Activated gamma-delta T cell treated with anti-CD3 and anti-CD28 coated beads, Interleukin-2, amount 50 U/mL, for 16 hours (primary cell): ENCODE data around the gene SLC48A1.
A peak's percentile ranks its signal among the peaks of the same experiment; 100 is the strongest.

Source experiments
- DNase-seq: peaks from one replicate; pipeline ENCODE4 v3.0.0-alpha.2; 2020; ENCODE audit warnings: low read depth

Gene SLC48A1

DNA sequence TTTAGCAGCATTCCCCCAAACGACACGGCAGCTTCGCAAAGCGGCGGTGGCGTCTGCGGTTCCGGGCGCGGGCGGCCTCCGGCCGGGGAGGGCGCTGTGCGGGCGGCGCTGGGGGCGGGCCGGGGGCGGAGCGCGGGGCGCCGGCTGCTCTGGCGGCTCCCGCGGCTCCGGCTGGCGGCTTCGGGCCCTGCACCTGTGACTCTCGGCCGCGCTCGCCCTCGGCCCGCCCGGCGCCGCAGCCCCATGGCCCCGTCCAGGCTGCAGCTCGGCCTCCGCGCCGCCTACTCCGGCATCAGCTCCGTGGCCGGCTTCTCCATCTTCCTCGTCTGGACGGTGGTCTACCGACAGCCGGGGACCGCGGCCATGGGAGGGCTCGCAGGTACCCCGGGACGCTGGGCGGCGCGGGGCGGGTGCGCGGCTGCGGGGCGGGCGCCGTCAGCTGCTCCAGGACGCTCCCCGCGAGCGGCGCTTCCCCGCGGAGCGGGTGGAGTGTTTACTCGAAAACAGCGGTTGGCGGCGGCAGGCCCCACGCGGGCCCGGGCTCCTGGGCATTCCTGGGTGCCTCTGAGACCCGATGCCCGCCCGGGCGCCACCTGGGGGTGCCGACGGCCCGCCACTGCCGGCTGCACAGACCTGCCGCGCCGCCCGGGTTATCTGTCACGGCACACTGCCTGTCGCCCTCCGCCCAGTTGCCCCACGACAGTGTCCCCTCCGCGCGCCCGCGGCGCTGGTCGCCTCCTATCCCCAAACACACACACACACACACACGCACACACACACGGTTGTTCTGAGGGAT lies at the start of gene SLC48A1:
SLC48A1 (plus strand) TSS at position 177 of the 796 bp plus-strand sequence; CDS start at position 244, 67 bp downstream.
- DNase-seq: peak; percentile 46

DNA sequence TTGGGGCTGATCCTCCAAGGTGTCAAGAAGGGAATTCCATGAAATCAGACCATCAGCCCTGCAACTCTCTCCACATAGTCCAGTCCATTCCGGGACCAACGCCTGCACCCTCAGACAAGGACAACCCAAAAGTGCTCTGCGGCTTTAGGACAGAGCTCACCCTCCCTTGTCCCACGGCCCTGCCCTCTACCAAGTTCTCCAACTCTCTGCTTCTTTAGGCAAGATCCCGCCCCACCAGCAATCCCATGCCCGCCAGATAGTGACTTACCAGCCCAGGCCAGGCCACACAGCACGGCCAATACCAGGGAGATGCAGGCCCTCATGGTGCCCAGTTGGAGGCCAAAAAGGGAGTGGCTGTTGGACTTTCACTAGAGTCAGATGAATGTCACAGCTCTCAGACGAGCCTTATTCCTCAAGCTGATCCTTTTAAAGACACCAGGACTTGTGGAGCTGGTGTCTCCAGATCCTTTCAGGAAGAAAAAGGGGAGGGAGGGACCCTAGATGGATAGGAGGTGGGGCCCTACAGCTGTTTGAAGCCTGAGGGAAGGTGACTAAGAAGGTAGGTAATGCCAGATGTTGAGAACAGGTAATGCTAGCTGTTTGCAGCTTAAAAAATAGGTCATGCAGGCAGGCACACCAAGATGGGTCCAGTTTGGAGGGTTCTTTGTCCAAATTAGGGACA lies 47.8 kb upstream of the SLC48A1 start, which contains the start of gene ENDOU:
ENDOU (minus strand) TSS at position 400 of the 682 bp plus-strand sequence; CDS start at position 323, 77 bp downstream.
- DNase-seq: no peak

DNA sequence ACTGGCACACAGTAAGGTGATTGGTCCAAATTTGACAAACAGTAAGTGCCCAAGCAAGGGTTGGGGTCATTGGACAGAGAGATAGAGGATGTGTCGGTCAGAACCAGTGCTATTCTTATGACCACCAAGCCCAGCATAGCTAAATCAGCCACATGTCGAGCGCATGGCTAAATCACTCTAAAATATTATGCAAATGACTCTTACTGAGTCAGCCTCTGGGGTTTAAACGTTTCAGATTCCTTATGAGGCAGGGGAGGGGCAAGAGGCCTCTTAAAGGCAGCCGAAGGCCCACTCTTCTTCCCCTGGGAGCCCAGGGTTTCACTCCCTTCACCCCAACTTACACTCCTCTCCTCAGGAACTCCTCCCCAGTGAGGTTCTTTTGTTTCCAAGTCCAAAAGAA lies 47.1 kb upstream of the SLC48A1 start:
- no peak for DNase-seq

DNA sequence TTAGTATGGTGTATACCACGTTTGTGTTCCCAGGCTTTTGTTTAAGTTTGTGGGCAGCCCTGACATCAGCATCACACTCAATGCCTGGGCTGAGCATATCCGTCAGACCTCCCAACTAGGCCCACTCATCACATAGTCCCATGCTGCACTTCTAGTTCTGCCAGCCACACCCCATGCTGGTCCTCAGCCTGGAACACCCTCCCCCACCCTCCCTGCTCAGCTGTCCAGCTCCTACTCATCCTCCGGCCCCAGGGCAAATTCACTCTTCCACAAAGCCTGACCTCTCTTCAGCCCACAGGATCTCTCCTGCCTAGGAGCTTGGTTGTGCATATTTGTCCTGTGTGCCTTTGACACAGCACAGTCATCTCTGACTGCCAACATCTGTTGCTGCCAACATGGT lies 43.8 kb upstream of the SLC48A1 start:
- DNase-seq: no peak

DNA sequence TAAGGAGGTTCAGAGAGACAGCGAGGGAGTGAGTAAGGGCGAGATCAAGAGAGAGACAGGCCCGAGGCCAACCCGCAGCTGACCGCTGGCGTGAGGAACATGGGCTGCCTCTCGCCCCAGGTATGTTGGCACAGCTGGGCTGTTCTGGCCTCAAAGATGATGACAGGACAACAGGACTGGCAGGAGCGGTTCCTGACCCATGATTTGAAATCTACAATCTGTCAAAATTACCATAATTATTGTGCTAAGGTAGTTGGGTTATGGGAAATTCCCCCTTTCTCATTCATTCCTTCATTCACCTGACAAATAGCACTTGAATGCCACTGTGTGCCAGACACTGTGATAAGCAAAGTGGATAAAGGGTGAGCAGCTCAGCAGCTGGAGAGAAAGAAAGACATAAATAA lies 42.7 kb upstream of the SLC48A1 start:
- no peak for DNase-seq

DNA sequence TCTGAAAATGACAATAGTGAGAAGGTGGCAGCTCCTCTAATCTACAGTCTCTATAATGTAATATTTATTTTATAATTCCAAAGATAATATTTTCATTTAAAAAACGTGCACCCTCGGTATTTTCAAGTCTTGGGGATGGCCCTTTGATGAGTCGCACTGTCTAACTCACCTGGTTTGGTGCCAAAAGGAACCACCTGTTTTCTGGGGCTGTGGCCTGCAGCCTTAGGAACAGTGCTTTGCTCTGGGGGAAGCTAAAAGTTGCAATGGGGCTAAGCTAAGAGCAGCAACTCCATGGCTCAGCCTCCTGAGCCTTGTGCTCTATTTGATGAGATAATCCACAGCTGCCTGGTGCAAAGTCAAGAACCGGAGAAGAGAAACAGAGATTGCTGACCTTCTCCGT lies 41.3 kb upstream of the SLC48A1 start:
- DNase-seq: no peak

DNA sequence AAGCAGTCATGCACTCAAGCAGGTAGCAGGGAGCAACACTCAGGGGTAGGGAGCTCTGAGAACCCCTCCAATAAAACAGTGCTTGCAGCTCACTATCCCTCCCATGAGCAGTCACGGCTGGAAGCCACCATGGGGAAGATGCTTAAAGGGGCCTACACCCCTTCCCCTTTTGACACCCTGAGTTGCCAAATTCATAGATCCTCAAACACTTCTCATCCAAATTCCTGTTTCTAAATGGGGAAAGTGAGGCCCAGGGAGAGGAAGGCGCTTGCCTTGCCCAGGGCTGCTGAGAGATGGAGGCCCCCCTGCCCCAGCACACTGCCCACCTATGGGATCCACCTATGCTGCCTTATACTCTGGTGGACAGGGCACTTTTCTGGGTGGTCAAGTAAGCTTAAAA lies 40.5 kb upstream of the SLC48A1 start:
- no peak for DNase-seq

DNA sequence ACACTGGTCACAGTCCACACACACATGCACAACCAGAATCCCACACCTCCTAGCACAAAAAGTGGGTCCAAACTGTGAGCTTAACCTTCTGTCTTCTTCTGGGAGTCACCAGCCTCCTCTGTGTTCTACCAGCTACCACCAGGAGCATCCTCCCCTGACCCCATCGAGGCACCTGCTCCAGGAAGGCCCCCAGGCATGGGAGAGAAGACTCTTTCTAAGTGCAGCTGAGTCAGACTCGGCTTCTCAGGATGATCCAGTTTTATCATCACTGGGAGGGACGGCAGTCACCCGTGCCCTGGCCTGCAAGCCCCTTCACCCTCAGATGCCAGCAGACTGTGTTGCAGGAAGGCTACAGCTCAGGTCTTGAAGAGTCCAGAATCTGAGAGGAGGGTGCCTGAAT lies 39.9 kb upstream of the SLC48A1 start:
- DNase-seq: no peak

DNA sequence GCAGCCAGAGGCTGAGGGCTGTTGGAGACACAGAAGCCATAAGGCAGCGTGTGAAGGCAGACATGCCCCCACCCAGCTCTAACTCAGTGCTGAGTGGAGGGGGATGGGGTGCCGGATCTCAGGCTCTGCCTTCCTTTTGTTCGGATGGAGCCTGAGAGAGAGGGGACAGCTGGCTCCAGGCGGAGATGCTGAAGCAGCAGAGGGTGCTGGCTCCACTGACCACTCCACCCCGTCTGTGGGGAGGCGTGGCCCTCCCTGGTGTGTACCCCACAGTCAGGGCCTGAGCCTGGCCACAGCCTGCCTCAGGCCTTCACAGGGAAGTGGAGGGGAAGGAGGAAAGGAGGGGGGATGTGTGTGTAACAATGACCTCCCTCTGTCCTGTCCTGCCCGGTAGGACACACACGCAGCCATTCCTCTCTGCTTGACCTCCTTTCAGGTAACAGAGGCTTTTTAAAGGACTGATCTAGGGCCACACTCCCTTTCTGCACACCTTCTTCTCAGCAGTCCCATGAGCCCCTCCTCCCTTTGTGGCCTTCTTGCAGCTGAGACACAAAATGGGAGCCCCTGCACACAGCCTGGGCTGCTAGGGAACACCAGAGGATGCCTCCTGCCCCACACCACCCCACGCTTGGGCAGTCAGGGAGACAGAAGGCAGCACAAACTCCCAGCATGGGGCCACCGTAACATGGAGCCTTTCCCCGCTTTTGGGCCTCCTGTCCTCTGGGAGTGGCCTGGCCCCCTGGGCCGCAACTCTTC lies 38.1 kb upstream of the SLC48A1 start:
- no peak for DNase-seq

DNA sequence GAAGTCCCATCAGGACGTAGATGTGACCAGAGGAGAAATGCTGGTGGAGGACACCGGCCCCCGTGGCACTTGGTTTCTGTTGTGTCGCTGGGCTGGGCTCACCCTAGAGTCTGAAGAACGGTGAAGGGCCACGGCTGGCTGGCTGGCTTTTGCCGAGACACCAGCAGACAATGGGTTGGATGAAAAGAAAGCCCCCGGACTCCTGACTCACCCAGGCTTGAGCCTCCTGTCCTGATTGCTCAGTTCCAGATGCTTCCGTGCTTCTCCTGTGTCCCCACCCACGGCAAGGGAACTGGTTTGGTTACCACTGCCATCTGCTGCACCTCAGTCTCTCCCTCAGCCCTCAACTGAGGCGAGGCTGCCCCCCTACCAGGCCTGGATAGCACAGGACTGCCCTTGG lies 37.4 kb upstream of the SLC48A1 start:
- no peak for DNase-seq

DNA sequence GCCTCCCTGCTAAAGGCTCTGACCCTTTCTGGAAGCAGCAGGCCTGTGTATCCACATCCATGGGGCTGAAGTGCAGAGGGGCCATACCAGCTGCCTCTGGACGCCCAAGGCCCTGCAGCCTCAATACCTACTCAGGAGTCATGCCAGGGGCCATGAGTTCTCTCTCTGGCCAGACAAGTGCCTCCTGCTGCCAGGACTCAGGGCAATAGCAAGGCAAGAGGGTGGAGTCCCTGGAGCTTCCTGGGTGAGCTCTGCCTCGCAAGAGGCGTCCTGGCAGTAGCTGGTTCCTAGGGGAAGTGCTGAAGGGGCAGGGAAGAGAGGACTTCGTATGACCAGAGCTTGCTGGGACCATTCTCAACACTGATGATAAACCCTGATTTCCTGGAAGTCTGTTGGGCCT lies 36.8 kb upstream of the SLC48A1 start:
- no peak for DNase-seq

DNA sequence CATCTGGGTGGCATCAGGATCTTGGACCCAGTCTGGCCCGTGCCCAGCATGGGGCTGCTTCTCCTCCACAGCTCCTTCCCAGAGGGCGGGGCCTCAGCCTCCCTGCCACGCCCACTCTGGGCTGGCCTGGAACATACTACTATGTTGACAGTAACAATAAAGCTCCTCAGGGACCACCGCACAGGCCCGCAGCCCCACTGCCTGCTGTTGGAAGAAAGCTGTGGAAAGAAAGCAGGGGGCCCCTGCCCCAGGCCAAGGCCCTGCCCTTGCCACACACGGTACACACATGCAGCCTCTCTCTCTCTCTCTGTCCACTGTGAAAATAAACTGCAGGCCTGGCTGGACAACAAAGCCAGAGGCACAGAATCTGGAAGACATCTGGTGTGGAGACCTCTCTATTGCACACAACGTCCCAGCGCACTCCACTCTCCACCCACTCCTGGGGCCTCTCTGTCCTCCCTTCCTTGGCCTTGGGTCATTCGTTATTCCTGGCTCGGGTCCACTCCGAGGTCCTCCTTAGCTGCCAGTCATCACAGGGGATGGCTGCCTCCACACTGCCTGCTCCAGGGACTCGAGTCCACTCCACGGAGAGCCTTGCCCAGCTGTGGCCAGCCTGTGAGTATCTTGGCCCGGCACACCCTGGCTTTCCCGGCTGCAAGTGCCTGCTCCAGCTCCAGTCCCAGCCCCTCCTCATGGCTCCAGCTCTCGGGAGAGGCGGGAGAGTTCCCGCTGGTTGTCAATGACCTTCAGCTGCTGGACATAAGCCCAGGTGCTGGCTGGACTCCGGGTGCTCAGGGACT lies 36.0 kb upstream of the SLC48A1 start:
- no peak for DNase-seq

DNA sequence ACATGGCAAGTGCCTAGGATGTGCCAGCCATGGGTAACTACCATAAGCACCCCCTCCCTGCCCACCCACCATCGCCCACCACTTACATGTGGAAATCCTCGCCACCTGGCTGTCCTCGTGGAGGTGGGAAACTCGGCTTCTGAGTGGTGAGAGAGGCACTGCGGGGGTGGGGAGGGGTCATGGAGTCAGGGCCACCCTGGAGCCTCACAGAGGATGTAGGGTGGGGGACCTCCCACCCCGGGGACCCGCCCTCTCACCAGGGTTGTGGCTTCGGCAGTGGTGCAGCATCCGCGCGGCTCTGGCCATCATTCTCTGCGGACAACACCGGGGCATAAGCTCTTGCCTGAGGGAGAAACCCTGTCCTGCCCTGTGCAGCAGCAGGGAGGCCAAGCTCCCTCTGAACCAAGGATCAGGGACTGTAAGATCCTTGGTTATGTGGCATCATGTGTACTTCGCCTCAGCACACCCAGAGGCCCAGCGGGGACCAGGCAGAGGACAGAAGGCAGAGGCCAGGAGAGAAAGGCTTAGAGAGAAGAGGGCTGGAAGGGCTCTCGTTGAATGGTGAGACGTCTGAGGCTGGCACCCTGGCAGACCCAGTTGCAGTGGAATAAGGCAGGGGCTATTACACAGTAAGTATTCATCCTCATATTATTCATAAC lies 35.0 kb upstream of the SLC48A1 start:
- DNase-seq: no peak

DNA sequence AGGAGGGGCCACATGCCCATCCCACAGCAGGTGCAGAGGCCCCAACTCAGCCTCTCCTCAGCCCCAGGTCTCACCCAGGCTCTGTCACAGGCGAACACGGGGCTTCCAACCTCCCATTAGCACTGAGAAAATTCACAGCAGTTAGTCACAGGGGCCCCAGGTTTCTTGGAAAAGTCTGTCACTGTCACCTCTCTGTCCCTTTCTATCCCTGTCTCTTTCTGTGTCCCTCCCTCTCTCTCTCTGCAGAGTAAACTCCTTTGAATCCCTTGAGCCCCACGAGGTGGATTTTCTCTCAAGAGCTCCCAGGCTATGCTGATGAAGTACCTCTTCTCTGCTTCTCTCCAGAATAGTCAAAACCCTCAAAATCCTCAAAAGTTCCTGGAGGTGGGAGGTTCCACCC lies 33.7 kb upstream of the SLC48A1 start:
- DNase-seq: no peak

DNA sequence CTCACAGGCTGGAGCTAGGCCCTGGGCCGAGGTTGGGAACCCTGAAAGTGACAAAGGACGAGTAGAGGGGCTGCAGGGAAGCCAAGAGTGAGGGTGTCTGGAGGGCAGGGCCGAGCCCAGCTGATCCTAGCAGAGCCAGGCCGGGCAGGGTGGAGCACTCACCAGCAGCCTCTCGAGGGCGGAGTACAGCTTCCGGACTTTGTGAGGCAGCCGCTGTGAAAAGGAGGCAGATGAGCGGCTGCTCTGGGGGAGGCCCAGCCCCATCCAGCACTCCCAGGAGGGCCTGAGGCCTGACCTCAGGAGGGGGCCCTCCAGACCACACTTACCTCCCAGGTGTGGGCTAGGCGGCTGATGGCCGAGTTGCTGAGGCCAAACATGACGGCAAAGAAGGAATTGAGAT lies 33.1 kb upstream of the SLC48A1 start:
- no peak for DNase-seq

DNA sequence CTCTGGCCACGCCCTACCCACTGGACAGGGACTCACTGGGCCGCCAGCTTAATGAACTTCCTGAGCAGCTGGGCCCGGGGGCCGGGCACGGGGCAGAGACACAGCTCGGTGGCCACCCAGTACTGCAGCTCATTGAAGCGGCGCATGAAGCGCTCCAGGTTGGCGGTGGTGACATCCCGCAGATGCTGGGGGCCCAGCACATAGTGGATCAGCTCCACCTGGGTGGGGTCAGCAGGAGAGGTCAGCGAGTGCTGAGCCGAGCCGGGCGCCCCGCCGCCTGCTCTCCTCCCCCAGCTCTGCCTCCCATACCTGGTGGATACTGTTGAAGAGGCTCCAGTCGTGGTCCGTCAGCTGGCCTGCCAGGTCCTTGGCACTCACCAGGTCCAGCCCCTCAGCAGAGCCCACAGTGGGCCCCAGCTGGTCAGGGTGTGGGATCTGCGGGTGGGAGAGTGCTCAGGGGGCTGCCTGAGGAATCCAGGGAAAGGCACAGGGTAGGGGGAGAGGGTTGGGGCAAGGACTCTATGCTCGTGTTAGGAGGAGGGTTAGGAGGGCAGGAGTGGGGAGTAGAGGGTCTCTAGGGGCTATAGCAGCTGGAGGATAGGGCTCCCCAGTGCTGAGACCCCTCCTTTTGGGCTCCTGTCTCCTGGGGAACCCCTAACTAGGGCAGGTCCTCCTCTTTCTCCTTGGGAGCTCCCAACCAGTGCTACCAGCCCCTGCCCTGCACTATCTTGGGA lies 32.3 kb upstream of the SLC48A1 start:
- DNase-seq: no peak

DNA sequence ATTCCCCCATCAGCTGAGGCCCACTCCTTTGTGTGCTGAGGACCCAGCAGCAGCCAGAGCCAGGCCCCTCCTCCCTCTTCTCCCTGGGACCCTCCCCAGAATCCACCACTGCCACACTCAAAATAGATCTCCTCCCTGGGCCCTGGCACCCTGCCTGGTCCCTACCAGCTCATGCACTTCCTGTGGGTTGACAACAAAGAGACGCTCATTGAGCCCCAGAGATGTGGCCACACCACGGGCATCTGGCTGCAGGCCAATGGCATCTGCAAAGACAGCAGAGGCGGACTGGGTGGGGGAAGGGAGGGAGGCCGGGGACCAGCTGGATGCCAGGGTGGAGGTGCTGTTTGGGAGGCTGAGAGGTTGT lies 31.7 kb upstream of the SLC48A1 start:
- peak; percentile 61 for DNase-seq

DNA sequence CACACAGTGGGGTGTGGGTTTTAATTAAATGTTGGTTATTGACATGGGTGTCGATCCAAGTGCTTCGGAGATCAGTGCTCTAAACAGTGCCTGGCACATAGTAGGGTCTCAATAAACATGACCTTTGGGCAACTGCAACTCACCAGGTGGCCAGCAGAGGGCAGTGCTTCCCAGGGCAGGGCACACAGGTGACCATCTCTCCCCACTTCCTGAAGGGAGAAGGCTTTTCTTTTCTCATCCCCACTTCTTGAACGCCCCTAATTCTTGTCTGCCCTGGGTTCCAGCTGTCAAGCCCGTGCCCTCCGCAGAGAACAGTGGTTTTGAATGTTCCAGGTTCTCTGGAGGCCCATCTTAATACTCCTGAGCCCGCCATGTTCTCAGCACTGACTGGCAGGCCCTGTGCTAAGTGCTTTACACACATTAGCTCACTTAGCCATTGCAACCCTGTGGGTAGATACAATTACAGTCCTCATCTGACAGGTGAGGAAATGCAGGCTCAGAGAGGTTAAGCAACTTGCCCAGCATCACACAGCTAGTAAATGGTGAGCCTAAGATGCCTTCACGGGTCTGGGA lies 30.7 kb upstream of the SLC48A1 start:
- DNase-seq: peak; percentile 62

DNA sequence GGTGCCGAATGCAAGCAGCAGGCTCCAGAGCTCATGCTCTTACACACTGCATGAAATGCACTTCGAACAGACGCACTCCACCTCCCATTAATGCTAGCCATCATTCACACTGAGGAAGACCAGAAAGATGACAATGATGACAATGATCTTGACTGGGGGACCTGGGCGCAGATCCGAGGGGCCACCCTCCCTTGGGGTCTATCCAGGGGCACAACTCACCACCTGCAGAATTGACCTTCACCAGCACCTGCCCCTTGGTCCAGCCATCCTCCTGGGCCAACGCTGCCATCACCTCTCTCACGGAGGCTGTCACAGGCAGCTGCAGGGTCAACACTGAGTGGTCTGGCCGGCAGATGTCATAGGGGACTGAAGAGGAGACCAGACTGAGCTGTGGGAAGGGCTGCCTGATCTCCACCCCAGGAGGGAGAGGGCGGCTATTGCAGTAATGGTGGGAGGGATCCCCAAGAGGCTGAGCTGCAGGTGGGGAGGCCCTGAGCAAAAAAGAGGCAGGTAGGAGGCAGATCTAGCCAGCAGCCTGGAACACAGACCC lies 29.7 kb upstream of the SLC48A1 start:
- DNase-seq: no peak

DNA sequence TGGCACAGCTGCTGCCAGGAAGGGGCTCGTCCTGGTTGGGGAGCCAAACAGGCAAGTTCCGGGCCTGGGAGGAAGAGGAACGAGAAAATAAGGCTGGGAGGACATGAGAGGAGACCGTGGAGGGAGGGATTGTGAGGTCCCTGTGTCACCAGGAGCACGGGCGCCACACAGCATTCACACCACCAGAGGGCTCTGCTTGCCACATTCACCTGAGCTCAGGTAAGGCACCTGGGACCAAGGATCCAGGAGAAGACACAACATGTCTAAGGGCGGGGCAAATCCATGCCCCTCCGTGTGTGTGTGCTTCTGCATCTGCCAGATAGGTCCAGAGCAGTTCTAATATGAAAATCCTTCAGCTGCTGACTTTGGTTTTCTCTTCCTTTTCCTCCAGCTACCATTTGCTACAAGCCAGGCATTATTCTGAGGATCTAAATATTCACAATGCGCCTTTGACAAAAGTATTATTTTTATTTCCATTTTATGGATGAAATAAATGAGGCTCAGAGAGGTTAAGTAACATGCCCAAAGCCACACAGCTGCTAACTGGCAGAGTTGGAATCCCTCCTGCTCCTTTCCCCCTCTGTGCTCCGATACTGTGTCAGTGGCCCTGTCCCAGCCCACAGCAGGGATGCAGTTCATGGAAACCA lies 28.9 kb upstream of the SLC48A1 start:
- DNase-seq: peak; percentile 35
